GM12878 (cell line): ENCODE data around the gene BRCA2. TPM values are rescaled to one million over a fixed set of nuclear protein-coding genes. Genes with fewer than 3 reads are reported as not detected.

Experiments
- ATAC-seq: fragments of 200-7000 bp; cut with Tn5 transposase; 3 replicates; pipeline ENCODE4 v1.9.1; 2020; ENCODE audit warnings: mild to moderate bottlenecking, moderate library complexity
- BruUV-seq: library from RNA; stranded (reverse); fragments of 400-500 nt; replicated peaks from 2 replicates; lab custom pipeline; 2021; lab: Mats Ljungman, UMichigan
- CTCF ChIA-PET: fragments of 300-600 bp; sonication (Branson Sonifier 250); formaldehyde crosslinking; extraction: SDS; loops from one replicate; lab custom pipeline; 2021; ENCODE audit warnings: inconsistent platforms; lab: Yijun Ruan, JAX
- POLR2A ChIA-PET: fragments of 350-600 bp; formaldehyde crosslinking; extraction: SDS; loops from one replicate; lab custom pipeline; 2021; ENCODE audit warnings: inconsistent platforms; lab: Charles Lee
- RAD21 ChIA-PET: fragments of 300-600 bp; sonication (Branson Sonifier 250); formaldehyde crosslinking; loops from one replicate; lab custom pipeline; 2023; ENCODE audit warnings: antibody characterized with exemption; ENCODE audit not compliant: unreplicated experiment; lab: Charles Lee
- SMC1A ChIA-PET: fragments of 300-600 bp; sonication (Branson Sonifier 250); formaldehyde crosslinking; loops from one replicate; lab custom pipeline; 2023; ENCODE audit not compliant: unreplicated experiment, uncharacterized antibody; lab: Charles Lee
- DNase-seq: peaks from one replicate; pipeline ENCODE4 v3.0.0-alpha.2; 2011; ENCODE audit warnings: low read depth, low spot score
- FAIRE-seq: peaks from 3 replicates; lab custom pipeline; 2011; peaks lifted over from hg19 to GRCh38; lab: Jason Lieb, UNC
- H2AFZ ChIP-seq: 2 replicates; pipeline ENCODE4 v1.6.0; 2011; ENCODE audit warnings: low read depth, low read length, control low read depth; ENCODE audit not compliant: control insufficient read depth
- H3K27ac ChIP-seq: 2 replicates; pipeline ENCODE4 v1.5.1; 2011; ENCODE audit warnings: control low read depth; ENCODE audit not compliant: control insufficient read depth, insufficient read depth
- H3K27me3 ChIP-seq, 2 experiments: replicated peaks in 1 of 2; 2 replicates each; pipeline versions ENCODE4 v1.6.0 to v1.6.1; 2011; ENCODE audit warnings: low read length in 1 of 2; ENCODE audit not compliant: control insufficient read depth in 2 of 2, insufficient read depth in 2 of 2
- H3K36me3 ChIP-seq, 2 experiments: 2 replicates each; pipeline ENCODE4 v1.5.1; 2011; ENCODE audit warnings: low read length in 1 of 2; ENCODE audit not compliant: control insufficient read depth in 2 of 2, insufficient read depth in 2 of 2
- H3K4me1 ChIP-seq: 2 replicates; pipeline ENCODE4 v1.6.1; 2011; ENCODE audit warnings: mild to moderate bottlenecking, low read length, moderate library complexity, mixed read lengths; ENCODE audit not compliant: control insufficient read depth, insufficient read depth
- H3K4me2 ChIP-seq: 2 replicates; pipeline ENCODE4 v1.6.0; 2011; ENCODE audit warnings: control low read depth; ENCODE audit not compliant: control insufficient read depth, insufficient read depth
- H3K4me3 ChIP-seq: fragments of 200-600 bp; sonication (generic); 2 replicates; pipeline ENCODE4 v1.5.1; 2016
- H3K79me2 ChIP-seq: 2 replicates; pipeline ENCODE4 v1.6.0; 2011; ENCODE audit warnings: low read length; ENCODE audit not compliant: control insufficient read depth, insufficient read depth
- H3K9ac ChIP-seq: 2 replicates; pipeline ENCODE4 v1.8.0; 2011; ENCODE audit warnings: low read length, control low read depth, mixed read lengths; ENCODE audit not compliant: control insufficient read depth, insufficient read depth
- H3K9me3 ChIP-seq: replicated peaks from 3 replicates; pipeline ENCODE4 v1.5.1; 2011; ENCODE audit warnings: mild to moderate bottlenecking, low read length; ENCODE audit not compliant: control insufficient read depth, insufficient read depth
- H4K20me1 ChIP-seq: 2 replicates; pipeline ENCODE4 v1.6.0; 2011; ENCODE audit not compliant: control insufficient read depth, insufficient read depth
- HDAC2 ChIP-seq: fragments of 200-600 bp; sonication (generic); IDR thresholded peaks from 2 replicates; pipeline ENCODE4 v1.6.1; 2017
- HDGF ChIP-seq: fragments of 450-650 bp; IDR thresholded peaks from 2 replicates; pipeline ENCODE4 v1.6.1; 2016; ENCODE audit warnings: antibody characterized with exemption
- LARP7 ChIP-seq: fragments of 450-650 bp; IDR thresholded peaks from 2 replicates; pipeline ENCODE4 v1.6.1; 2017; ENCODE audit warnings: mild to moderate bottlenecking
- PKNOX1 ChIP-seq: fragments of 450-650 bp; IDR thresholded peaks from 2 replicates; pipeline ENCODE4 v1.6.1; 2016; ENCODE audit warnings: mild to moderate bottlenecking
- SMARCA5 ChIP-seq: fragments of 450-650 bp; IDR thresholded peaks from 2 replicates; pipeline ENCODE4 v1.6.1; 2017; ENCODE audit warnings: mild to moderate bottlenecking
- SPI1 ChIP-seq: IDR thresholded peaks from 2 replicates; pipeline ENCODE4 v1.6.1; 2011; ENCODE audit warnings: low read depth, mild to moderate bottlenecking, low read length, moderate library complexity, borderline replicate concordance; ENCODE audit not compliant: insufficient read depth
- SREBF1 ChIP-seq: IDR thresholded peaks from 2 replicates; pipeline ENCODE4 v1.6.1; 2012; ENCODE audit warnings: mild to moderate bottlenecking, low read length
- STAT3 ChIP-seq: IDR thresholded peaks from 2 replicates; pipeline ENCODE4 v1.6.1; 2011; ENCODE audit warnings: low read depth, low read length, improper control_type of control experiment
- TBL1XR1 ChIP-seq: IDR thresholded peaks from 2 replicates; pipeline ENCODE4 v1.6.1; 2012; ENCODE audit warnings: low read depth, low read length, improper control_type of control experiment
- ZNF217 ChIP-seq: fragments of 450-650 bp; IDR thresholded peaks from 2 replicates; pipeline ENCODE4 v1.6.1; 2017; ENCODE audit warnings: antibody characterized with exemption, mild to moderate bottlenecking
- ZNF384 ChIP-seq: IDR thresholded peaks from 2 replicates; pipeline ENCODE4 v1.6.1; 2012; ENCODE audit warnings: low read depth, mild to moderate bottlenecking, low read length, improper control_type of control experiment, borderline replicate concordance
- WGBS: methylation state at CpG from one replicate; pipeline ENCODE4 v1.1.6; 2016; ENCODE audit warnings: low lambda C conversion rate; ENCODE audit not compliant: insufficient replicate concordance, insufficient coverage; ENCODE audit errors: missing lambda C conversion rate; 5-methylcytosine and 5-hydroxymethylcytosine counted together
- in situ Hi-C: fragments of 300-500 bp; cut with MboI; formaldehyde crosslinking; loops from 9 replicates; pipeline ENCODE4 v1.14.3; 2018; ENCODE audit warnings: mixed read lengths
- intact Hi-C: fragments of 100-400 bp; cut with micrococcal nuclease; formaldehyde crosslinking; loops from one replicate; pipeline ENCODE4 v1.14.2; 2022; ENCODE audit not compliant: unreplicated experiment
- polyA plus RNA-seq, 11 experiments: library from polyadenylated mRNA; depleted of rRNA in 4 of 11; unstranded in 6 of 11; stranded (reverse) in 5 of 11; fragments of >200 nt; fragmentation: Nextera tagmentation in 4 of 11; fragmentation: Illumina TruSeq in 1 of 11; extraction: Ambion mirVana in 4 of 11; extraction: Trizol in 1 of 11; gene quantifications; 1 replicate in 1 of 11; 2 replicates in 10 of 11; pipeline versions ENCODE4 v1.2.1 to v1.2.3, GENCODE V29; 2011 to 2016; ENCODE audit warnings: inconsistent platforms in 2 of 11, missing spikeins in 2 of 11, low read depth in 1 of 11
- total RNA-seq, 4 experiments: library from RNA; depleted of rRNA in 3 of 4; stranded (reverse); fragments of >200 nt in 3 of 4; fragmentation: Illumina TruSeq in 1 of 4; extraction: Trizol in 1 of 4; gene quantifications; 2 replicates each; pipeline versions ENCODE4 v1.2.1 to v1.2.3, GENCODE V29; 2013 to 2021

BRCA2 gene
- total and polyA plus RNA-seq, 10 of the 15 experiments (the other 5 are each of a cell fraction or from before 2014, with no cell fraction given): 7.6 to 42.2 (median 23.9) TPM

- no peak for FAIRE-seq
- ChIA-PET RAD21 (interaction anchor here (1.2 kb wide), 1 partner anchor 58 kb away, joined by 5 read pairs; no protein-coding TSS in a partner anchor), CTCF (interaction anchor here (0.9 kb wide), 1 partner anchor 43 kb away, joined by 3 read pairs; the partner anchor contains the start of gene N4BP2L1), SMC1A (interaction anchor here (1.1 to 1.7 kb wide), 5 partner anchors 12 to 197 kb away, joined by 3 to 7 read pairs (median 5); partner anchors contain the start of gene N4BP2L1), POLR2A (no interaction called here)
- H2AFZ ChIP-seq: no peak overlapping the region
- no peaks in the 10 kb centered on the region for H3K9me3 ChIP-seq
- no peaks in the 10 kb centered on the region for H3K27me3 ChIP-seq
- ATAC-seq: peak; percentile 38; the same call in 2 of the 3 replicates
- 50% methylated on average over 2 of the region's 2 CpGs for WGBS
- BruUV-seq: no TSS peak
- no peak overlapping the region for H3K4me3 ChIP-seq
- intact Hi-C loops (no loop called here), in situ Hi-C loops (no loop called here)
- H4K20me1 ChIP-seq: no peaks in the 10 kb centered on the region
- no peak overlapping the region for H3K4me2 ChIP-seq
- H3K4me1 ChIP-seq: no peaks in the 10 kb centered on the region
- no peak overlapping the region for H3K9ac ChIP-seq
- peaks cover 3 to 15% of the 10 kb centered on the region in 2 experiments for H3K36me3 ChIP-seq
- no peak overlapping the region for H3K27ac ChIP-seq
- no peaks in the 10 kb centered on the region for H3K79me2 ChIP-seq
- TF ChIP-seq HDAC2 (no peak), SREBF1 (no peak), ZNF384 (no peak), ZNF217 (no peak), TBL1XR1 (no peak), SPI1 (peak; percentile 93), STAT3 (no peak), HDGF (no peak), LARP7 (no peak), SMARCA5 (no peak), PKNOX1 (peak; percentile 18; the same call in 1 of the 2 replicates)
- TF ChIP-seq, all 136 proteins: peak for 2
- DNase-seq: no peak
These were observed 69.4 kb downstream of the BRCA2 start for GRCh38 chr13:32384702-32385101.
